PC-9 (cell line): Measurements from ENCODE around the gene FGD5. TPM values are rescaled to one million over a fixed set of nuclear protein-coding genes. Genes with fewer than 3 reads are reported as not detected.

Experiments used
- BruUV-seq: library from RNA; stranded (reverse); fragments of 400-500 nt; replicated peaks from 2 replicates; lab custom pipeline; 2021; lab: Mats Ljungman, UMichigan
- CTCF ChIA-PET: fragments of 300-600 bp; sonication (Branson Sonifier 250); formaldehyde crosslinking; loops from one replicate; lab custom pipeline; 2022; ENCODE audit warnings: antibody characterized with exemption; lab: Charles Lee
- POLR2A ChIA-PET: fragments of 300-600 bp; sonication (Branson Sonifier 250); formaldehyde crosslinking; loops from one replicate; lab custom pipeline; 2022; ENCODE audit warnings: antibody characterized with exemption; ENCODE audit not compliant: unreplicated experiment; lab: Charles Lee
- DNase-seq, 2 experiments: peaks; one replicate each; pipeline versions ENCODE4 v3.0.0 to v3.0.0-alpha.2; 2015 to 2022; ENCODE audit warnings: mixed read lengths in 1 of 2
- H2AFZ ChIP-seq: fragments of 200-600 bp; sonication (generic); 2 replicates; pipeline ENCODE4 v1.8.1; 2017; ENCODE audit warnings: antibody characterized with exemption
- H3F3A ChIP-seq: fragments of 200-600 bp; sonication (generic); 2 replicates; pipeline ENCODE4 v1.8.1; 2017; ENCODE audit warnings: antibody characterized with exemption, mild to moderate bottlenecking, low read depth; ENCODE audit not compliant: insufficient read depth
- H3K27ac ChIP-seq: fragments of 200-600 bp; sonication (generic); 2 replicates; pipeline ENCODE4 v1.6.1; 2016; ENCODE audit warnings: mixed run types
- H3K27me3 ChIP-seq: fragments of 200-600 bp; sonication (generic); 2 replicates; pipeline ENCODE4 v1.6.1; 2016; ENCODE audit warnings: low read depth, mixed run types; ENCODE audit not compliant: insufficient read depth
- H3K36me3 ChIP-seq: fragments of 200-600 bp; sonication (generic); 2 replicates; pipeline ENCODE4 v1.6.1; 2016; ENCODE audit warnings: low read depth, mixed run types
- H3K4me1 ChIP-seq: fragments of 200-600 bp; sonication (generic); replicated peaks from 2 replicates; pipeline ENCODE4 v1.6.1; 2016; ENCODE audit warnings: mixed run types; ENCODE audit not compliant: insufficient read depth
- H3K4me2 ChIP-seq: fragments of 200-600 bp; sonication (generic); 2 replicates; pipeline ENCODE4 v1.6.1; 2017; ENCODE audit warnings: mixed run types
- H3K4me3 ChIP-seq: fragments of 200-600 bp; sonication (generic); 2 replicates; pipeline ENCODE4 v1.6.1; 2016; ENCODE audit warnings: mixed run types
- H3K79me2 ChIP-seq: fragments of 200-600 bp; sonication (generic); 2 replicates; pipeline ENCODE4 v1.6.1; 2017; ENCODE audit warnings: low read depth, mixed run types
- H3K9me2 ChIP-seq: fragments of 200-600 bp; sonication (generic); 2 replicates; pipeline ENCODE4 v1.8.1; 2017; ENCODE audit warnings: mild to moderate bottlenecking; ENCODE audit not compliant: insufficient read depth
- H3K9me3 ChIP-seq: fragments of 200-600 bp; sonication (generic); 2 replicates; pipeline ENCODE4 v1.8.1; 2016; ENCODE audit warnings: low read depth; ENCODE audit not compliant: insufficient read depth
- H4K20me1 ChIP-seq: fragments of 200-600 bp; sonication (generic); 2 replicates; pipeline ENCODE4 v1.8.1; 2017; ENCODE audit not compliant: insufficient read depth
- EZH2 ChIP-seq: fragments of 200-600 bp; sonication (generic); IDR thresholded peaks from 2 replicates; pipeline ENCODE4 v1.8.0; 2017; ENCODE audit warnings: antibody characterized with exemption, low read depth
- intact Hi-C: fragments of 100-400 bp; cut with micrococcal nuclease; formaldehyde crosslinking; loops from one replicate; pipeline ENCODE4 v1.10.0; 2022; ENCODE audit not compliant: unreplicated experiment
- total RNA-seq: library from RNA; stranded (reverse); gene quantifications from 2 replicates; pipeline ENCODE4 v1.2.3, GENCODE V29; 2021
- TF ChIP-seq, protein P1 (sequence below): fragments of 200-600 bp; sonication (generic); conservative IDR thresholded peaks from 2 replicates; pipeline ENCODE4 v1.6.1; 2017; ENCODE audit warnings: mixed run types, antibody characterized with exemption, mild to moderate bottlenecking, moderate library complexity

FGD5 gene
- total RNA-seq, 1 experiment from 2014 or later: not detected

GRCh38 chr3:14775563-14775962, 43.2 kb upstream of the FGD5 start:
- no peak for TF ChIP-seq EZH2
- TF ChIP-seq, protein P1, sequence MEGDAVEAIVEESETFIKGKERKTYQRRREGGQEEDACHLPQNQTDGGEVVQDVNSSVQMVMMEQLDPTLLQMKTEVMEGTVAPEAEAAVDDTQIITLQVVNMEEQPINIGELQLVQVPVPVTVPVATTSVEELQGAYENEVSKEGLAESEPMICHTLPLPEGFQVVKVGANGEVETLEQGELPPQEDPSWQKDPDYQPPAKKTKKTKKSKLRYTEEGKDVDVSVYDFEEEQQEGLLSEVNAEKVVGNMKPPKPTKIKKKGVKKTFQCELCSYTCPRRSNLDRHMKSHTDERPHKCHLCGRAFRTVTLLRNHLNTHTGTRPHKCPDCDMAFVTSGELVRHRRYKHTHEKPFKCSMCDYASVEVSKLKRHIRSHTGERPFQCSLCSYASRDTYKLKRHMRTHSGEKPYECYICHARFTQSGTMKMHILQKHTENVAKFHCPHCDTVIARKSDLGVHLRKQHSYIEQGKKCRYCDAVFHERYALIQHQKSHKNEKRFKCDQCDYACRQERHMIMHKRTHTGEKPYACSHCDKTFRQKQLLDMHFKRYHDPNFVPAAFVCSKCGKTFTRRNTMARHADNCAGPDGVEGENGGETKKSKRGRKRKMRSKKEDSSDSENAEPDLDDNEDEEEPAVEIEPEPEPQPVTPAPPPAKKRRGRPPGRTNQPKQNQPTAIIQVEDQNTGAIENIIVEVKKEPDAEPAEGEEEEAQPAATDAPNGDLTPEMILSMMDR: no peak
- no peaks in the 10 kb centered on the region for H3K79me2 ChIP-seq
- H3F3A ChIP-seq: no peaks in the 10 kb centered on the region
- no peaks in the 10 kb centered on the region for H3K9me2 ChIP-seq
- H3K27ac ChIP-seq: no peak overlapping the region
- H4K20me1 ChIP-seq: no peaks in the 10 kb centered on the region
- no peaks in the 10 kb centered on the region for H3K4me1 ChIP-seq
- no peak overlapping the region for H2AFZ ChIP-seq
- BruUV-seq: no TSS peak
- no peak for DNase-seq
- intact Hi-C loops: loop anchor here (5.0 kb wide), 1 partner anchor 878 kb away; no protein-coding TSS in a partner anchor
- no peaks in the 10 kb centered on the region; the same call in 1 of the 2 replicates for H3K9me3 ChIP-seq
- H3K36me3 ChIP-seq: no peaks in the 10 kb centered on the region
- H3K4me2 ChIP-seq: no peak overlapping the region
- no peaks in the 10 kb centered on the region for H3K27me3 ChIP-seq
- CTCF ChIA-PET: no interaction called here
- POLR2A ChIA-PET: no interaction called here
- H3K4me3 ChIP-seq: no peak overlapping the region

- no peak overlapping the region for H2AFZ ChIP-seq
- H3K27me3 ChIP-seq: no peaks in the 10 kb centered on the region
- H3K9me2 ChIP-seq: no peaks in the 10 kb centered on the region
- POLR2A ChIA-PET: no interaction called here
- H3F3A ChIP-seq: no peaks in the 10 kb centered on the region
- no peak overlapping the region for H3K4me3 ChIP-seq
- no peaks in the 10 kb centered on the region for H3K4me1 ChIP-seq
- intact Hi-C loops: loop anchor here (5.0 kb wide), 1 partner anchor 882 kb away; no protein-coding TSS in a partner anchor
- BruUV-seq: no TSS peak
- no peaks in the 10 kb centered on the region; the same call in 1 of the 2 replicates for H3K9me3 ChIP-seq
- CTCF ChIA-PET: no interaction called here
- no peak overlapping the region for H3K27ac ChIP-seq
- H3K79me2 ChIP-seq: no peaks in the 10 kb centered on the region
- no peak for DNase-seq
- no peak overlapping the region for H3K4me2 ChIP-seq
- H3K36me3 ChIP-seq: no peaks in the 10 kb centered on the region
- no peaks in the 10 kb centered on the region for H4K20me1 ChIP-seq
- TF ChIP-seq, protein P1: no peak
Measured at GRCh38 chr3:14779069-14779685, 39.6 kb upstream of the FGD5 start.

DNA sequence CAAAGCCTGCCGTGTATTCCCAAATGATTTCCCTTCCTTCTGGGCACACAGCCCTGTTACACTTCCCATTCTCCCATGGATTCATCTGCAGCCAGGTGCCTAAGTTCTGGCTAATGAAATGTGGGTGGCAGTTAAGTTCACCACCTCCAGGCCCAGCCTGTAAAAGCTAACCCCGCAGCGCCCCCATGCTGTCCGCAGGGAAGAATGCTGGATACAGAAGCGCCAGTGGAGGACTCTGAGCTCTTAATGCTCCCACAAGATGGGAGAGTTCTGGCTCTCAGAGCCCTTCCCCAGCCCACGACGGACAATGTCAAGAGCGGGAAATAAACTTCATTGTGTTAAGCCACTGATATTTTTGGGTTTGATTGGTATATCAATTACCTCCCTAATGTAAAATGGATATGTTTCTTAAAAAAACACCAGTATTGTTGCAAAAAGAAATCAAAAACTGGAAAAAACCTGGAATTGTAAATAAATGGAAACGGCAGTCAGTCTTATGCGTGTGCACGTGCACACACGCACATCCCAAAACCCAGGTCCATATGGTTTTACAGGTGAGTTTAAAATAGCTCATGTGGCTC, 37.7 kb upstream of the FGD5 start:
- no peaks in the 10 kb centered on the region for H3K9me2 ChIP-seq
- H3K36me3 ChIP-seq: no peaks in the 10 kb centered on the region
- no peak overlapping the region for H2AFZ ChIP-seq
- intact Hi-C loops: loop anchor here (1.0 to 5.0 kb wide), 3 partner anchors 108 to 579 kb away; no protein-coding TSS in a partner anchor
- no peak overlapping the region for H3K4me2 ChIP-seq
- H3K4me3 ChIP-seq: no peak overlapping the region
- H4K20me1 ChIP-seq: no peaks in the 10 kb centered on the region
- H3K27ac ChIP-seq: no peak overlapping the region
- CTCF ChIA-PET: interaction anchor here (0.6 kb wide), 1 partner anchor 577 kb away, joined by 3 read pairs; no protein-coding TSS in a partner anchor
- TF ChIP-seq, protein P1: peak; percentile 83
- TF ChIP-seq EZH2: no peak
- no peaks in the 10 kb centered on the region for H3F3A ChIP-seq
- POLR2A ChIA-PET: interaction anchor here (0.6 to 0.7 kb wide), 3 partner anchors 106 to 886 kb away, joined by 3 to 6 read pairs (median 3); no protein-coding TSS in a partner anchor
- no peaks in the 10 kb centered on the region for H3K4me1 ChIP-seq
- H3K27me3 ChIP-seq: peaks cover 4% of the 10 kb centered on the region; the same call in 1 of the 2 replicates
- no peaks in the 10 kb centered on the region; the same call in 1 of the 2 replicates for H3K9me3 ChIP-seq
- DNase-seq: peak; percentile 38 to 43
- BruUV-seq: no TSS peak
- H3K79me2 ChIP-seq: no peaks in the 10 kb centered on the region
